Psoas muscle (tissue), 8 donors: Measurements from ENCODE around the gene PPM1F. TPM values are rescaled to one million over a fixed set of nuclear protein-coding genes. Genes with fewer than 3 reads are reported as not detected.

ENCODE experiments used
- ATAC-seq, 4 donors: fragments of 200-7000 bp; cut with Tn5 transposase; one replicate each; pipeline ENCODE4 v1.9.1; 2020; ENCODE audit warnings: moderate library complexity in 3 of 4, mild to moderate bottlenecking in 2 of 4
- DNase-seq, 2 donors: peaks; one replicate each; pipeline ENCODE4 v3.0.0-alpha.2; 2020
- H3K27ac ChIP-seq: fragments of 200-600 bp; one replicate; pipeline ENCODE4 v1.8.0; 2022
- H3K27me3 ChIP-seq, 3 donors: fragments of 200-600 bp in 1 of 3; one replicate each; pipeline versions ENCODE4 v1.6.1 to v1.8.0; 2013 to 2022; ENCODE audit warnings: low read length in 2 of 3, mild to moderate bottlenecking in 2 of 3, moderate library complexity in 1 of 3; ENCODE audit not compliant: insufficient read depth in 3 of 3
- H3K36me3 ChIP-seq, 2 donors: fragments of 200-600 bp in 1 of 2; one replicate each; pipeline versions ENCODE4 v1.6.1 to v1.8.0; 2013 to 2022; ENCODE audit warnings: low read depth in 1 of 2, mild to moderate bottlenecking in 1 of 2, moderate library complexity in 1 of 2; ENCODE audit not compliant: insufficient read depth in 1 of 2
- H3K4me1 ChIP-seq: fragments of 200-600 bp; one replicate; pipeline ENCODE4 v1.8.0; 2022
- H3K4me3 ChIP-seq: fragments of 200-600 bp; one replicate; pipeline ENCODE4 v1.8.0; 2022; ENCODE audit warnings: mild to moderate bottlenecking
- H3K9me3 ChIP-seq: fragments of 200-600 bp; one replicate; pipeline ENCODE4 v1.8.0; 2022
- WGBS, 3 donors: extraction: QIAGEN DNeasy Blood & Tissue Kit; methylation state at CpG; one replicate each; pipeline versions ENCODE4 v1.1.6 to v1.1.7; 2013; 5-methylcytosine and 5-hydroxymethylcytosine counted together
- intact Hi-C, 2 donors: fragments of 100-400 bp; cut with DNase I; formaldehyde crosslinking; loops; one replicate each; pipeline versions ENCODE4 v1.11.0 to v1.14.2; 2022
- polyA plus RNA-seq, 3 donors: library from polyadenylated mRNA; stranded (reverse); fragments of 200-250 nt; gene quantifications; one replicate each; pipeline ENCODE4 v1.2.3, GENCODE V29; 2013
- total RNA-seq, 4 donors: library from RNA; stranded (reverse); fragmentation: NEBNext Ultra II Directional in 2 of 4; extraction: Animal tissue kit (Norgen Biotek cat#: 25700) in 2 of 4; gene quantifications; one replicate each; pipeline versions ENCODE4 v1.2.1 to v1.2.4, GENCODE V29; 2021 to 2023
- TF ChIP-seq, protein P1 (sequence below): fragments of 200-600 bp; IDR thresholded peaks from one replicate; pipeline ENCODE4 v1.8.0; 2022; ENCODE audit warnings: antibody characterized with exemption
- donor health status: healthy with polysubstance abuse.
- donor health status: DM: no; HTN: no; CAD: no; lungs with moderate emphysema.
- donor health status: Bipolar disorder and iron deficiency.
- donor health status: healthy.
- donor health status: DM: yes; HTN: yes; CAD: no.
- donor health status: DM: no; HTN: no; CAD: no.
- donor health status: DM: no; HTN: no; CAD: no.
- donor health status: DM: yes; HTN: yes; CAD: no.

Gene PPM1F
- total and polyA plus RNA-seq, 7 donors, result 8.1 to 29.5 (median 13.1) TPM

GRCh38 chr22:21968452-21969129, 15.9 kb upstream of the PPM1F start:
- Histone ChIP-seq H3K4me3 (no peak overlapping the region), H3K27me3 (no peaks in the 10 kb centered on the region), H3K9me3 (no peaks in the 10 kb centered on the region), H3K4me1 (peaks cover 10% of the 10 kb centered on the region), H3K27ac (no peak overlapping the region), H3K36me3 (peaks cover 3 to 100% of the 10 kb centered on the region in 2 donors)
- TF ChIP-seq, protein P1, sequence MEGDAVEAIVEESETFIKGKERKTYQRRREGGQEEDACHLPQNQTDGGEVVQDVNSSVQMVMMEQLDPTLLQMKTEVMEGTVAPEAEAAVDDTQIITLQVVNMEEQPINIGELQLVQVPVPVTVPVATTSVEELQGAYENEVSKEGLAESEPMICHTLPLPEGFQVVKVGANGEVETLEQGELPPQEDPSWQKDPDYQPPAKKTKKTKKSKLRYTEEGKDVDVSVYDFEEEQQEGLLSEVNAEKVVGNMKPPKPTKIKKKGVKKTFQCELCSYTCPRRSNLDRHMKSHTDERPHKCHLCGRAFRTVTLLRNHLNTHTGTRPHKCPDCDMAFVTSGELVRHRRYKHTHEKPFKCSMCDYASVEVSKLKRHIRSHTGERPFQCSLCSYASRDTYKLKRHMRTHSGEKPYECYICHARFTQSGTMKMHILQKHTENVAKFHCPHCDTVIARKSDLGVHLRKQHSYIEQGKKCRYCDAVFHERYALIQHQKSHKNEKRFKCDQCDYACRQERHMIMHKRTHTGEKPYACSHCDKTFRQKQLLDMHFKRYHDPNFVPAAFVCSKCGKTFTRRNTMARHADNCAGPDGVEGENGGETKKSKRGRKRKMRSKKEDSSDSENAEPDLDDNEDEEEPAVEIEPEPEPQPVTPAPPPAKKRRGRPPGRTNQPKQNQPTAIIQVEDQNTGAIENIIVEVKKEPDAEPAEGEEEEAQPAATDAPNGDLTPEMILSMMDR, result no peak
- no peak for ATAC-seq
- no peak for DNase-seq
- 92 to 94% (median 93%) methylated on average over 5 of the region's 5 CpGs for WGBS, 3 donors
- intact Hi-C loops, result no loop called here

DNA sequence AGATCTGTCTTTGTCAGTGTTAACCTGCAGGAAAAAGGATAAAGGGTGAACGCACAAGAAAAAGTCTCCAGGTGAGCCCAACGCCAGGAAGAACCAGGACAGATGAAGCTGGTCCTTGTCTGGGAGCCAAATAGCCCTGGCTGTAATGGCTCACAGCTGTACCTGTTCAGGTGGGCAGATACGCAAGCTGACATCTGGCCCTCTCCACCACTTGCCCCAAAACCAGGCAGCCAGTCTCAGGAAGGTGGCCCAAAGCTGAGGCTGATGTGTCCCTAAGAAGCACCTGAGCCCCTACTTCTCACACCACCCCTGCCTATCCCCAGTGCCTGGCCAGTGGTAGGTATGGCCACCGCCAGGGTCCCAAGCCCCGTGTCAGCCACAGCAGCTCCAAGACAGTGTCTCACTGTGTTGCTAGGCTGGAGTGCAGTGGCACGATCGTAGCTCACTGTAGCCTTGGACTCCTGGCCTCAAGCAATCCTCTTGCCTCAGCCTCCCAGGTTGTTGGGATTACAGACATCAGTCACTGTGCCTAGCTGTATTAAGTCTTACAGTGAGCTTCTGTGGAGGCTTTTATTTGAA, 15.1 kb upstream of the PPM1F start:
- 94 to 98% (median 94%) methylated on average over 7 of the region's 7 CpGs for WGBS, 3 donors
- DNase-seq, result no peak
- ATAC-seq, result no peak
- Histone ChIP-seq H3K9me3 (no peaks in the 10 kb centered on the region), H3K27ac (no peak overlapping the region), H3K27me3 (no peaks in the 10 kb centered on the region), H3K4me1 (peaks cover 10% of the 10 kb centered on the region), H3K36me3 (peaks cover 3 to 100% of the 10 kb centered on the region in 2 donors), H3K4me3 (no peak overlapping the region)
- intact Hi-C loops, result no loop called here
- TF ChIP-seq, protein P1, result no peak

- no peak for DNase-seq
- TF ChIP-seq, protein P1, result no peak
- no peak overlapping the region for H3K27ac ChIP-seq
- intact Hi-C loops, result no loop called here
- no peaks in the 10 kb centered on the region for H3K27me3 ChIP-seq
- H3K36me3 ChIP-seq, result peaks cover 3 to 100% of the 10 kb centered on the region in 2 donors
- H3K4me1 ChIP-seq, result peaks cover 10% of the 10 kb centered on the region
- ATAC-seq, result peak in 2 of 4 donors; percentile 6 to 28
- H3K9me3 ChIP-seq, result no peaks in the 10 kb centered on the region
- H3K4me3 ChIP-seq, result no peak overlapping the region
- 55 to 70% (median 62%) methylated on average over 16 of the region's 16 CpGs for WGBS, 3 donors
These were observed 14.2 kb upstream of the PPM1F start for GRCh38 chr22:21966643-21967516.

DNA sequence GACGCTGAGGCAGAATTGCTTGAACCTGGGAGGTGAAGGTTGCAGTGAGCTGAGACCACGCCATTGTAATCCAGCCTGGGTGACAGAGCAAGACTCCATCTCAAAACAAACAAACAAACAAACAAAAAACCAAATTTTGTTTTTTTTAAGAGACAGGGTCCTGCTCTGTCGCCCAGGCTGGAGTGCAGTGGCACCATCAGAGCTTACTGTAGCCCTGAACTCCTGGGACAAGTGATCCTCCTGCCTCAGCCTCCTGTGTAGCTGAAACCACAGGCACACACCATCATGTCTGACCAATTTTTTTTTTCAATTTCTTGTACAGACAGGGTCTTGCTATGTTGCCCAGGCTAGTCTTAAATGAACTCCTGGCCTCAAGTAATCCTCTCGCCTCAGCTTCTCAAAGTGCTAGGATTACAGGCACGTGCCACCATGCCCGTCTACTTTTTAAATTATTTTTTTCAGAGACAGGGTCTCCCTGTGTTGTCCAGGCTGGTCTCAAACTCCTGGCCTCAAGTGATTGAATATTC, 13.2 kb upstream of the PPM1F start:
- H3K4me1 ChIP-seq, result peaks cover 18% of the 10 kb centered on the region
- peaks cover under 1 to 100% of the 10 kb centered on the region in 2 donors for H3K36me3 ChIP-seq
- no peaks in the 10 kb centered on the region for H3K27me3 ChIP-seq
- H3K4me3 ChIP-seq, result no peak overlapping the region
- no peaks in the 10 kb centered on the region for H3K9me3 ChIP-seq
- ATAC-seq (no peak), DNase-seq (no peak)
- intact Hi-C loops, result no loop called here
- H3K27ac ChIP-seq, result no peak overlapping the region
- TF ChIP-seq, protein P1, result no peak
- WGBS, 3 donors, result 88 to 96% (median 95%) methylated on average over 6 of the region's 6 CpGs
